SK-N-SH treated with all-trans-retinoic acid at 6 μM for 48 hours (cell line): ENCODE measurements around the gene RPL32.
"Not testable (repeated sequence)": the region's sequence is repeated elsewhere in the genome, so short reads cannot be mapped to it uniquely, and the experiment has no call there.

Experiments used
- ATAC-seq: fragments of 200-7000 bp; cut with Tn5 transposase; 3 replicates; pipeline ENCODE4 v1.9.1; 2020; ENCODE audit warnings: mild to moderate bottlenecking, moderate library complexity
- ARNTL ChIP-seq: fragments of 450-650 bp; formaldehyde crosslinking; IDR thresholded peaks from 2 replicates; pipeline ENCODE4 v1.5.0; 2020; ENCODE audit warnings: low read depth, mild to moderate bottlenecking, moderate library complexity, borderline replicate concordance
- BACH2 ChIP-seq: fragments of 250-450 bp; sonication (Bioruptor Pico); IDR thresholded peaks from 2 replicates; pipeline ENCODE4 v1.9.0; 2021; ENCODE audit warnings: mild to moderate bottlenecking, borderline replicate concordance
- CREB5 ChIP-seq: fragments of 250-450 bp; sonication (Bioruptor Pico); IDR thresholded peaks from 2 replicates; pipeline ENCODE4 v1.5.1; 2020; ENCODE audit warnings: low read depth, mild to moderate bottlenecking, moderate library complexity
- CSDC2 ChIP-seq: fragments of 250-450 bp; sonication (Bioruptor Pico); IDR thresholded peaks from 2 replicates; pipeline ENCODE4 v1.5.0; 2020; ENCODE audit warnings: mild to moderate bottlenecking, moderate library complexity
- ESRRG ChIP-seq: fragments of 250-450 bp; sonication (Bioruptor Pico); IDR thresholded peaks from 2 replicates; pipeline ENCODE4 v1.6.1; 2021; ENCODE audit warnings: mild to moderate bottlenecking
- ISL1 ChIP-seq: fragments of 250-450 bp; sonication (Bioruptor Pico); IDR thresholded peaks from 2 replicates; pipeline ENCODE4 v2.1.2; 2022; ENCODE audit warnings: mild to moderate bottlenecking, moderate library complexity
- OSR1 ChIP-seq: fragments of 250-450 bp; sonication (Bioruptor Pico); IDR thresholded peaks from 2 replicates; pipeline ENCODE4 v1.8.0; 2022; ENCODE audit warnings: moderate library complexity, mild to moderate bottlenecking, inconsistent platforms
- RARB ChIP-seq: fragments of 250-450 bp; sonication (Bioruptor Pico); IDR thresholded peaks from 2 replicates; pipeline ENCODE4 v1.8.0; 2021; ENCODE audit warnings: mild to moderate bottlenecking, moderate library complexity
- SNAI2 ChIP-seq: fragments of 250-450 bp; sonication (Bioruptor Pico); IDR thresholded peaks from 2 replicates; pipeline ENCODE4 v1.5.0; 2020; ENCODE audit warnings: mild to moderate bottlenecking, moderate library complexity
- TCF4 ChIP-seq: fragments of 250-450 bp; sonication (Bioruptor Pico); IDR thresholded peaks from 2 replicates; pipeline ENCODE4 v1.8.0; 2021; ENCODE audit warnings: mild to moderate bottlenecking, moderate library complexity, borderline replicate concordance
- TSHZ2 ChIP-seq: fragments of 250-450 bp; sonication (Bioruptor Pico); IDR thresholded peaks from 2 replicates; pipeline ENCODE4 v1.5.0; 2020; ENCODE audit warnings: mild to moderate bottlenecking, moderate library complexity
- ZC3H10 ChIP-seq: fragments of 250-450 bp; sonication (Bioruptor Pico); IDR thresholded peaks from 2 replicates; pipeline ENCODE4 v1.5.1; 2021; ENCODE audit warnings: mild to moderate bottlenecking, moderate library complexity
- ZFP3 ChIP-seq: fragments of 250-450 bp; sonication (Bioruptor Pico); IDR thresholded peaks from 2 replicates; pipeline ENCODE4 v1.5.0; 2020; ENCODE audit warnings: mild to moderate bottlenecking, moderate library complexity
- ZFP30 ChIP-seq: fragments of 450-650 bp; formaldehyde crosslinking; IDR thresholded peaks from 2 replicates; pipeline ENCODE4 v1.5.0; 2022; ENCODE audit warnings: mild to moderate bottlenecking, moderate library complexity
- ZNF565 ChIP-seq: fragments of 450-650 bp; formaldehyde crosslinking; conservative IDR thresholded peaks from 2 replicates; pipeline ENCODE4 v1.5.0; 2020; ENCODE audit warnings: low read depth, mild to moderate bottlenecking, moderate library complexity
- ZNF70 ChIP-seq: fragments of 450-650 bp; formaldehyde crosslinking; IDR thresholded peaks from 2 replicates; pipeline ENCODE4 v1.5.0; 2020; ENCODE audit warnings: mild to moderate bottlenecking, moderate library complexity
- ZNF8 ChIP-seq: fragments of 450-650 bp; formaldehyde crosslinking; IDR thresholded peaks from 2 replicates; pipeline ENCODE4 v1.5.0; 2020; ENCODE audit warnings: mild to moderate bottlenecking, moderate library complexity
- TF ChIP-seq, protein P1 (sequence below): fragments of 250-450 bp; sonication (Bioruptor Pico); IDR thresholded peaks from 2 replicates; pipeline ENCODE4 v1.8.0; 2020; ENCODE audit warnings: mild to moderate bottlenecking, moderate library complexity, borderline replicate concordance
- TF ChIP-seq, protein P2 (sequence below): fragments of 250-450 bp; sonication (Bioruptor Pico); IDR thresholded peaks from 2 replicates; pipeline ENCODE4 v1.5.1; 2021; ENCODE audit warnings: mild to moderate bottlenecking, moderate library complexity

Gene RPL32

DNA sequence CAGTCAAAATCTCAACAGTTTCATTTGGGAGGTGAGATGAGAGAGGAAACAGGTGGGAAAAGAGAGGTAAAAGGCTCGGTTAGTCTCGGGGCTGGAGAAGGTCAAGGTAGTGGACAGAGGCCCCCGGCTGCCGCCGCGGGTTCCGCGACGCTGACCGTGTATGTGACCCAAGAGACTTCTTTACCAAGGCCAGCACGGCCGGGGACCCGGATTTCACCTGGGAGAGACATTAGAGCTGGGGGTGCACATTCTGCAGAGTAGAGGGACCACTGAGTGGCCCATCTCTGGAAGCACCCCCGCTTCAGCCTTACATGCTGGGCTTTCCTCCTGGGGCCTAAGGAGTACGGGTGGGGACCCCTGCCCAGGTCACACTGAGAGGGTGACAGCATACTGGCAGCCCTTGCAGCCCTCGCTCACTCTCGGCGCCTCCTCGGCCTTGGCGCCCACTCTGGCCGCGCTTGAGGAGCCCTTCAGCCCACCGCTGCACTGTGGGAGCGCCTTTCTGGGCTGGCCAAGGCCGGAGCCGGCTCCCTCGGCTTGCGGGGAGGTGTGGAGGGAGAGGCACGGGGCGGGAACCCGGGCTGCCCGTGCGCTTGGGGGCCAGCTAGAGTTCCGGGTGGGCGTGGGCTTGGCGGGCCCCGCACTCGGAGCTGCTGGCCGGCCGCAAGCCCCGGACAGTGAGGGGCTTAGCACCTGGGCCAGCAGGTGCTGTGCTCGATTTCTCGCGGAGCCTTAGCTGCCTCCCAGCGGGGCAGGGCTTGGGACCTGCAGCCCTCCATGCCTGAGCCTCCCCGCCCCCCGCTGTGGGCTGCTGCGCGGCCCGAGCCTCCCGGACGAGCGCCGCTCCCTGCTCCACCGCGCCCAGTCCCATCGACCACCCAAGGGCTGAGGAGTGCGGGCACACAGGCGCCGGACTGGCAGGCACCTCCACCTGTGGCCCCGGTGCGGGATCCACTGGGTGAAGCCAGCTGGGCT lies 41.3 kb upstream of the RPL32 start (continued):
- TF ChIP-seq RARB (CRISPR knock-in tag), result no peak
- TF ChIP-seq ZFP30, result no peak
- TF ChIP-seq ESRRG, result no peak
- TF ChIP-seq CSDC2 (CRISPR knock-in tag), result no peak

- ATAC-seq, result not testable (repeated sequence)
Measured at GRCh38 chr3:12881858-12882257, 40.5 kb upstream of the RPL32 start.

DNA sequence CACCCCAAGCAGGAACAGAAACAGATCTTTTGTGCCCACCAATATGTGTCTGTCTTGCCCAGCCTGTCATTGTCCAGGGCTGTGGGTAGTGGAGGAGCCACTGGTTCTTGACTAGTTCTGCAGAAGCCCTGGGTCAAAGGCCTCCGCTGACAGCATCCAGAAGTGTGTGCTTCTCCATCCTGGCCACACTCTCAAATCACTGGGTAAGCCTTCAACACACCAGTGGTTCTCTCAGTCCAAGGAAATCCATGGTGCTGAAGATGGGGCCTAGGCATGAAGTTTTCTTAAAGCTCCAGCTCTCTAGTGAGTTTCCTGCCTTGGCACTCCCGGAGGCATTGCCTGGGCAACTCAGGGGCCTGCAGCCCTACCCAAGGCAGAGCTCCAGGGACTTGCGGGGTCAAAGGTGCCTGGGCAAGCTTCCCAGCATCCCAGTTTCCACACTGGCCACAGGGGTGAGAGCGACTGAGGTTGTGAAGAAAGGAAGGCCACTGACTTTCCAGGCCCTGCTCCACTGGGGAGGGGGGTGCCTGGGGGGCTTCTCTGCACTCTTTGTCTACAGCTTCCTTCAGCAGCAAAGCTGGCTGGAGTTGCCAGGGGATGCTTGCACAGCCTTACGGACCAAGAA lies 37.9 kb upstream of the RPL32 start:
- TF ChIP-seq BACH2 (CRISPR knock-in tag) (no peak), TCF4 (CRISPR knock-in tag) (no peak), OSR1 (no peak), ZNF565 (CRISPR knock-in tag) (no peak), ZC3H10 (CRISPR knock-in tag) (no peak), ZNF8 (CRISPR knock-in tag) (no peak), CSDC2 (CRISPR knock-in tag) (no peak), TSHZ2 (no peak), CREB5 (CRISPR knock-in tag) (no peak), ISL1 (no peak), RARB (CRISPR knock-in tag) (no peak), ZFP3 (CRISPR knock-in tag) (no peak), ARNTL (CRISPR knock-in tag) (no peak), ZFP30 (no peak), ZNF70 (CRISPR knock-in tag) (no peak)
- TF ChIP-seq, protein P1, sequence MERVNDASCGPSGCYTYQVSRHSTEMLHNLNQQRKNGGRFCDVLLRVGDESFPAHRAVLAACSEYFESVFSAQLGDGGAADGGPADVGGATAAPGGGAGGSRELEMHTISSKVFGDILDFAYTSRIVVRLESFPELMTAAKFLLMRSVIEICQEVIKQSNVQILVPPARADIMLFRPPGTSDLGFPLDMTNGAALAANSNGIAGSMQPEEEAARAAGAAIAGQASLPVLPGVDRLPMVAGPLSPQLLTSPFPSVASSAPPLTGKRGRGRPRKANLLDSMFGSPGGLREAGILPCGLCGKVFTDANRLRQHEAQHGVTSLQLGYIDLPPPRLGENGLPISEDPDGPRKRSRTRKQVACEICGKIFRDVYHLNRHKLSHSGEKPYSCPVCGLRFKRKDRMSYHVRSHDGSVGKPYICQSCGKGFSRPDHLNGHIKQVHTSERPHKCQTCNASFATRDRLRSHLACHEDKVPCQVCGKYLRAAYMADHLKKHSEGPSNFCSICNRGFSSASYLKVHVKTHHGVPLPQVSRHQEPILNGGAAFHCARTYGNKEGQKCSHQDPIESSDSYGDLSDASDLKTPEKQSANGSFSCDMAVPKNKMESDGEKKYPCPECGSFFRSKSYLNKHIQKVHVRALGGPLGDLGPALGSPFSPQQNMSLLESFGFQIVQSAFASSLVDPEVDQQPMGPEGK (CRISPR knock-in tag), result no peak
- TF ChIP-seq, protein P2, sequence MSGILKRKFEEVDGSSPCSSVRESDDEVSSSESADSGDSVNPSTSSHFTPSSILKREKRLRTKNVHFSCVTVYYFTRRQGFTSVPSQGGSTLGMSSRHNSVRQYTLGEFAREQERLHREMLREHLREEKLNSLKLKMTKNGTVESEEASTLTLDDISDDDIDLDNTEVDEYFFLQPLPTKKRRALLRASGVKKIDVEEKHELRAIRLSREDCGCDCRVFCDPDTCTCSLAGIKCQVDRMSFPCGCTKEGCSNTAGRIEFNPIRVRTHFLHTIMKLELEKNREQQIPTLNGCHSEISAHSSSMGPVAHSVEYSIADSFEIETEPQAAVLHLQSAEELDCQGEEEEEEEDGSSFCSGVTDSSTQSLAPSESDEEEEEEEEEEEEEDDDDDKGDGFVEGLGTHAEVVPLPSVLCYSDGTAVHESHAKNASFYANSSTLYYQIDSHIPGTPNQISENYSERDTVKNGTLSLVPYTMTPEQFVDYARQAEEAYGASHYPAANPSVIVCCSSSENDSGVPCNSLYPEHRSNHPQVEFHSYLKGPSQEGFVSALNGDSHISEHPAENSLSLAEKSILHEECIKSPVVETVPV (CRISPR knock-in tag), result no peak
- no peak for ATAC-seq

- ATAC-seq, result not testable (repeated sequence)
Measured at GRCh38 chr3:12878758-12879157, 37.4 kb upstream of the RPL32 start.

- ATAC-seq, result no peak
- TF ChIP-seq, protein P2 (CRISPR knock-in tag), result no peak
- TF ChIP-seq RARB (CRISPR knock-in tag) (no peak), TCF4 (CRISPR knock-in tag) (no peak), ISL1 (no peak), ZC3H10 (CRISPR knock-in tag) (no peak), ARNTL (CRISPR knock-in tag) (no peak), CSDC2 (CRISPR knock-in tag) (no peak), TSHZ2 (no peak), SNAI2 (CRISPR knock-in tag) (no peak)
Measured at GRCh38 chr3:12878141-12878574, 36.8 kb upstream of the RPL32 start.
